Stimulated activated naive CD8-positive, alpha-beta T cell treated with anti-CD3 and anti-CD28 coated beads, Interleukin-15, Interleukin-2, amounts not matched to agents 100 ng/mL and 50 ng/mL, for 24 hours (primary cell): ENCODE data around the gene UTP11.

ENCODE experiments used
- H3K27ac Mint-ChIP-seq: one replicate; pipeline ENCODE4 v1.8.0; 2021; ENCODE audit warnings: mild to moderate bottlenecking, mixed read lengths
- H3K27me3 Mint-ChIP-seq: one replicate; pipeline ENCODE4 v1.8.0; 2021; ENCODE audit warnings: mixed read lengths
- H3K36me3 Mint-ChIP-seq: one replicate; pipeline ENCODE4 v1.8.0; 2021; ENCODE audit warnings: low read depth, mixed read lengths
- H3K4me1 Mint-ChIP-seq: one replicate; pipeline ENCODE4 v1.8.0; 2021; ENCODE audit warnings: low read depth, mixed read lengths
- H3K4me3 Mint-ChIP-seq: one replicate; pipeline ENCODE4 v1.8.0; 2021; ENCODE audit warnings: mild to moderate bottlenecking, mixed read lengths
- H3K9me3 Mint-ChIP-seq: one replicate; pipeline ENCODE4 v1.8.0; 2021; ENCODE audit warnings: mixed read lengths

The UTP11 gene

GRCh38 chr1:37998913-37999429 lies 13.6 kb upstream of the UTP11 start:
- H3K4me3 Mint-ChIP-seq: peak overlapping the region; percentile 72
- peaks cover 78% of the 10 kb centered on the region for H3K4me1 Mint-ChIP-seq

DNA sequence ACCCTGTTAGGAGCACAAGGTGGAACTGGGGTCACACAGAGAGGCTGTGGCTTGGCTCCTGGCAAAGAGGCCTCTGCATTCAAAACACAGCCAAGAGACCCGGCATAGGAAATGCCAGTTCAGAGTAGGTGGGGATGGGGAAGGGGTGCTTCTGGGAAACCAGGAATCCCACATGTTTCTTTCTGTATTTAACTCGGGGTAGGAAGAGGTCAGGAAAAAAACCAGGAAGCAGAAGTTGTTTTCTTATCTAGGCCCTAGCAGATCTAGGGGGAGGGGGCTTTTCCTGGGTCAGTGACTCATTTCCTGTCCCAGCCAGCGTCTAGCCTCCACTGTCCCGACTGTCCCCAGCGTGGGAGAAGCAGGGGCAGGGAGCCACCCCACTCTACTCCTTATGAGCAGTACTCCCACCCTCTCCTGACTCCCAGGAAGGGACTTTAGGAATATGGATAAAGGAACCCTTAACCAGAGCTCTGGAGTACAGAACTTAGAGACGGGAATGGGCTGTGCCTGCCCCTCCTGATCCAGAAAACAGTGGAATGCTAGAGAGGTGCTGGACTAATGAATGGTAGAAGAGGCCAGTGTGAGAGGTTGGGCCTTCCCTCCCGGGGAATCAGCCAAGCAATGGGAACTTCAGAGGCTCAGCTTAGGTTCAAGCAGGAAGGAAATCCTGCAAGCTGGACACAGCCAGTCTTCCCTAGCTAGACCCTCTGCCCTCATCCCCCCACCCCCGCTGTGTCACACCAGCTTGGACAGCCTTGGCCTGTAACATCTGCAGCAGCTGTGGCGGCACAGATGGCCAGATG lies 12.9 kb upstream of the UTP11 start:
- Mint-ChIP-seq H3K4me1 (peaks cover 78% of the 10 kb centered on the region), H3K27ac (peak overlapping the region; percentile 95), H3K36me3 (peaks cover 57% of the 10 kb centered on the region), H3K27me3 (no peaks in the 10 kb centered on the region), H3K9me3 (no peaks in the 10 kb centered on the region), H3K4me3 (peak overlapping the region; percentile 72)

More at GRCh38 chr1:37998913-37999429, 13.6 kb upstream of the UTP11 start:
- Mint-ChIP-seq H3K27me3 (no peaks in the 10 kb centered on the region), H3K9me3 (no peaks in the 10 kb centered on the region), H3K27ac (peak overlapping the region; percentile 95), H3K36me3 (peaks cover 54% of the 10 kb centered on the region)

- peak overlapping the region; percentile 72 for H3K4me3 Mint-ChIP-seq
- no peaks in the 10 kb centered on the region for H3K9me3 Mint-ChIP-seq
- no peaks in the 10 kb centered on the region for H3K27me3 Mint-ChIP-seq
- H3K4me1 Mint-ChIP-seq: peaks cover 73% of the 10 kb centered on the region
- H3K36me3 Mint-ChIP-seq: peaks cover 53% of the 10 kb centered on the region
- H3K27ac Mint-ChIP-seq: peak overlapping the region; percentile 95
These were observed 12.4 kb upstream of the UTP11 start for GRCh38 chr1:38000233-38000528.

DNA sequence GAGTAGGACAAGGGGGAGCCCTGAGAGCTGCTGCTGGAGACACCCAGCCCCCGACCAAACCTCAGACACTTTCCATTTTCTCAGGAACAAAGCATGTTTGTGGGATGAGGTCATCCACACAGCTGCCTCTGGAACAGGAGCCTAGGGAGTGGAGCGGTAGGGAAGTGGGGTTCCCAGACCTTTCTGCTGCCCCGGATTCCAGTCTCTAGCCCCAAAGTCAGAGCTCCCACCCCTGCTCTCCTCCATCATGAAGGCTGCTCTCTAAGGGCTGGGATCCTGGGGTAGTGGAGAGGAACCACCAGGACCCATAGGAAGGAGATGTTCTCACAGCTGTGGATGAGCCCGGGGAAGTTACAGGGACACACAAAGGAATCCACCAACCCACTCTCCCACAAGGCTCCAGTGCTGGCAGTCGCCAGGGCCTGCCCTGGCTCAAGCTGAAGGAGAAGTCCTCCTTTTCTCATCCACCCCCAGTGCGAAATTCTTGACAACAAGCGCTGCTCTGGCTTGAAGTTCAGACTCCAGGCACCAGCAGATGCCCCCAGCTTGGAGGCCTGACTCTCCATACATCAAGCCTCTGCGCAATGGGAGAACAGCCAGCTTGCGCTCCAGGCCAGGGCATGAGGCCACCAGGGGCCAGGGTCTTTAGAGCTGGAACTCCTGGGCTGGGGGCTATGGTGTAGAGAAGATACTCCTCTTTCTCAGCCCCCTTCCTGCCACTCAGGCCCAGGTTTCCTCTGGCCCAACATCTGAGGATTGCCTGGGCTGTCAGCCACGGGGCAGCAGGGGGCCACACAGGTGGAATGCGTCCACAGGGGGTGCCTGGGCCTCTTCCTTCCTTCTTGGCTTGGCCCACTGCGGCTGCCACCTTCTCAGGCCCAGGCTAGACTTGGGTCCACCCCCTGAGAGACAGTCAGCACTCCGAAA lies 11.7 kb upstream of the UTP11 start:
- peaks cover 50% of the 10 kb centered on the region for H3K36me3 Mint-ChIP-seq
- peak overlapping the region; percentile 72 for H3K4me3 Mint-ChIP-seq
- H3K4me1 Mint-ChIP-seq: peaks cover 70% of the 10 kb centered on the region
- H3K27me3 Mint-ChIP-seq: no peaks in the 10 kb centered on the region
- H3K27ac Mint-ChIP-seq: peak overlapping the region; percentile 95
- no peaks in the 10 kb centered on the region for H3K9me3 Mint-ChIP-seq

- H3K36me3 Mint-ChIP-seq: peaks cover 34% of the 10 kb centered on the region
- H3K27ac Mint-ChIP-seq: peak overlapping the region; percentile 94
- H3K27me3 Mint-ChIP-seq: no peaks in the 10 kb centered on the region
These were observed 9.0 kb upstream of the UTP11 start for GRCh38 chr1:38003261-38004250.

GRCh38 chr1:38004284-38005108 lies 8.0 kb upstream of the UTP11 start:
- Mint-ChIP-seq H3K27ac (peak overlapping the region; percentile 94), H3K4me1 (peaks cover 67% of the 10 kb centered on the region), H3K9me3 (no peaks in the 10 kb centered on the region)

More at GRCh38 chr1:38003261-38004250, 9.0 kb upstream of the UTP11 start:
- peaks cover 67% of the 10 kb centered on the region for H3K4me1 Mint-ChIP-seq
- peak overlapping the region; percentile 96 for H3K4me3 Mint-ChIP-seq
- H3K9me3 Mint-ChIP-seq: no peaks in the 10 kb centered on the region

GRCh38 chr1:38005195-38006007 lies 7.1 kb upstream of the UTP11 start, which contains the start of gene FHL3:
FHL3 (minus strand) TSS chr1:38005514; CDS start chr1:37999412, 6,102 bp downstream.
- peak within 1 kb of the TSS; percentile 94 for H3K27ac Mint-ChIP-seq
- no peaks in the 10 kb centered on the region for H3K9me3 Mint-ChIP-seq
- no peaks in the 10 kb centered on the region for H3K27me3 Mint-ChIP-seq
- H3K4me1 Mint-ChIP-seq: peaks cover 67% of the 10 kb centered on the region
- peaks cover 18% of the 10 kb centered on the region for H3K36me3 Mint-ChIP-seq
- peak within 1 kb of the TSS; percentile 96 for H3K4me3 Mint-ChIP-seq

More at GRCh38 chr1:38004284-38005108, 8.0 kb upstream of the UTP11 start:
- Mint-ChIP-seq H3K36me3 (peaks cover 28% of the 10 kb centered on the region), H3K27me3 (no peaks in the 10 kb centered on the region), H3K4me3 (peak overlapping the region; percentile 96)

GRCh38 chr1:38006008-38006828 lies 6.3 kb upstream of the UTP11 start:
- no peaks in the 10 kb centered on the region for H3K9me3 Mint-ChIP-seq

DNA sequence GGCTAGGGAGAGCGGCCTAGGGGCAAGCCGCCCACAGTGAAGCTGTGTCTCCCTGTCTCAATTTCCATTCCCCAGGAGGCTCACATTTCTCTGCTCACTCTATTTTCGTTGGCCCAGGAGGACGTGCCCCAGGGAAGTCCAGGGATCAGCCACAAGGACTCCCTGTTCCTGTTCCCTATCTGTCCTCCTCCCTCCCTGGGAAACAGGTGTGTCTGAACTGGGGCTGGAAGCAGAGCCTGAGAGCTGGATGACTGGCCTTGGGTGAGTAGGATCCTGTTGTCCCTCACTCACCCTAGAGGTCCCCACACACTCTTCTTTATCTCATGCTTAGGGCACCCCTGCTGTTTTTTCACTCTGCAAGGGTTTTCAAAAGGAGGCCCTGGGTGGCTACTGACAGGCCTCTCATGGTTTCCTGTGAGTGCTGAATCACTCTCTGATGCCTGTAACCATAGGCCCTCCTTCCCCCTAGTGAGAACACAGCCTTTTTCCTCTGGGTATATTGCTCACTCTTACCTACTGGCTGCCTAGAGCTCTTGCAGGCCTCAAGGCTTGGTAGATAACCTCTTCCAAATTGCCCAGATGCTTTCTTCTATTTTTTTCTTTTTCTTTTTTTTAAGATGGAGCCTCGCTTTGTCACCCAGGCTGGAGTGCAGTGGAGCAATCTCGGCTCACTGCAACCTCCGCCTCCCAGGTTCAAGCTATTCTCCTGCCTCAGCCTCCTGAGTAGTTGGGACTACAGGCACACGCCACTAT lies 3.3 kb upstream of the UTP11 start:
- peaks cover 19% of the 10 kb centered on the region for H3K36me3 Mint-ChIP-seq
- peak overlapping the region; percentile 98 for H3K27ac Mint-ChIP-seq
- H3K27me3 Mint-ChIP-seq: no peaks in the 10 kb centered on the region
- no peaks in the 10 kb centered on the region for H3K9me3 Mint-ChIP-seq
- H3K4me1 Mint-ChIP-seq: peaks cover 72% of the 10 kb centered on the region
- peak overlapping the region; percentile 63 for H3K4me3 Mint-ChIP-seq

More at GRCh38 chr1:38006008-38006828, 6.3 kb upstream of the UTP11 start:
- Mint-ChIP-seq H3K27me3 (no peaks in the 10 kb centered on the region), H3K36me3 (peaks cover 19% of the 10 kb centered on the region), H3K4me1 (peaks cover 66% of the 10 kb centered on the region), H3K4me3 (peak overlapping the region; percentile 45), H3K27ac (peak overlapping the region; percentile 67)

GRCh38 chr1:38009841-38010180 lies 2.7 kb upstream of the UTP11 start:
- Mint-ChIP-seq H3K27ac (peak overlapping the region; percentile 98), H3K36me3 (peaks cover 14% of the 10 kb centered on the region), H3K4me3 (peak overlapping the region; percentile 15), H3K4me1 (peaks cover 73% of the 10 kb centered on the region), H3K9me3 (no peaks in the 10 kb centered on the region), H3K27me3 (no peaks in the 10 kb centered on the region)

DNA sequence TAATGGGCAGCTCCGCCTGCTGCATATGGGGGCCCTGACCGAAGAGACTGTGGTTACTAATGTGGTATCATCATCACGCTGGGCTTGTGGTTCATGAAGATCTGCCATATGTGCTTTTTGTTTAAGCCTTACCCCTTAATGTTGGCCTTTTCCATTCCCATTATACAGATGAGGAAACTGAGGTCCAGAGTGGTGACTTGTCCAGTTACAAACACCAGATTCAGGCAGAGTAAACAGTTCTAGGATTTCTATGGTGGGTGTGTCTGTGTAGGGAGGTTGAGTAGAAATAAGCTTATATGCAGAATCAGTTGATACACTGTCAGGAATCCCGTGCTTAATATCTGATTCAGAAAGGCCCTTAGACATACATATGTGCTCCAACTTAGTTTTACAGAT lies 691 bp downstream of the UTP11 start:
- Mint-ChIP-seq H3K27me3 (no peaks in the 10 kb centered on the region), H3K9me3 (no peaks in the 10 kb centered on the region), H3K27ac (peak overlapping the region; percentile 97), H3K4me3 (peak overlapping the region; percentile 97), H3K4me1 (peaks cover 80% of the 10 kb centered on the region), H3K36me3 (peaks cover 47% of the 10 kb centered on the region)
